Right lobe of liver (tissue), 4 donors: ENCODE measurements around the gene TMEM121.

Experiments
- CTCF ChIP-seq, 4 donors: fragments of 200-600 bp in 3 of 4; fragments of 450-650 bp in 1 of 4; IDR thresholded peaks; one replicate each; pipeline versions ENCODE4 v1.5.1 to v1.8.0; 2016 to 2022; ENCODE audit warnings: antibody characterized with exemption in 4 of 4, mild to moderate bottlenecking in 2 of 4
- POLR2A ChIP-seq: fragments of 450-650 bp; IDR thresholded peaks from one replicate; pipeline ENCODE4 v1.6.1; 2017; ENCODE audit warnings: antibody characterized with exemption, mild to moderate bottlenecking
- donor health status: DM: no; HTN: no; CAD: no.
- donor health status: DM: no; HTN: no; CAD: no.
- donor health status: DM: no; HTN: yes; CAD: no.

GRCh38 chr14:105554523-105554922 lies 28.1 kb downstream of the TMEM121 start:
- TF ChIP-seq CTCF (IDR thresholded peaks at IDR 0.05) = no peak
- TF ChIP-seq POLR2A = no peak
